ENCODE data around the gene PPM1E. TPM values are rescaled to one million over a fixed set of nuclear protein-coding genes. Genes with fewer than 3 reads are reported as not detected.

Gene PPM1E
- total RNA-seq, 1 experiment from 2014 or later: 7.1 TPM

DNA sequence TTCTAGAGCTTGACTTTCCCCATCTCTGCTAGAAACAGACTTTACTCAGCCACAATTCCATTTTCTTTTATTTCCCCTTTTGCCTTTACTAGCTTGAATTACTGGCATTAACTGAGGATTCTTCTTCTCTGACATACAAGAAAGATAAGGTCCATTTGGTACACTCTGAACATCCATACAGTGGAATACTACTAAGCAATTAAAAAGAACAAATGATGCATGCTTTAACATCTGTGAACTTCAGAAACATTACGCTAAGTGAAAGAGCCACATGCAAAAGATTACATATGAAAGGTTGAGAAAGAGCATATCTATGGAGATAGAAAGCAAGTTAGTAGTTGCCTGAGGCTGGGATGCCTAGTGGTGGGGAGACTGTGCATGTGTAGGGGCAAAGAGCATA, 130.9 kb downstream of the PPM1E start:
- H3K9me3 ChIP-seq (ENCODE audit: control insufficient read depth, low read depth, low read length): no peaks in the 10 kb centered on the region
- no peak overlapping the region for H3K4me2 ChIP-seq (ENCODE audit: insufficient read depth, insufficient read length, low read length)
- no peaks in the 10 kb centered on the region for H4K20me1 ChIP-seq (ENCODE audit: control insufficient read depth, insufficient read depth, insufficient read length)
- no peak overlapping the region for H2BK15ac ChIP-seq (ENCODE audit: low read depth, low read length)
- H2BK5ac ChIP-seq (ENCODE audit: insufficient read length, low read length): no peak overlapping the region
- H3K79me1 ChIP-seq (ENCODE audit: insufficient read depth, low read depth, low read length, poor library complexity, severe bottlenecking): no peaks in the 10 kb centered on the region
- H3K56ac ChIP-seq (ENCODE audit: insufficient read length, low read depth, low read length): no peak overlapping the region
- no peak overlapping the region for H4K5ac ChIP-seq (ENCODE audit: insufficient read length, low read depth, low read length)
- H3K9me3 Mint-ChIP-seq: peaks cover 0 to 3% of the 10 kb centered on the region in 2 experiments; a peak in 2 of 5 replicates
- H3K4me3 Mint-ChIP-seq: no peak overlapping the region
- no CpG with 5 or more reads among the region's 1 CpG for WGBS (ENCODE audit: extremely low coverage, insufficient read length, low lambda C conversion rate)
- no peaks in the 10 kb centered on the region for H3K27me3 ChIP-seq (ENCODE audit: insufficient read depth, low read length)
- H3K9ac ChIP-seq (ENCODE audit: extremely low read depth, insufficient read length, low read length): no peak overlapping the region
- H3T11ph ChIP-seq (ENCODE audit: low read length): no peak overlapping the region
- H3K23ac ChIP-seq (ENCODE audit: insufficient read length, low read depth, low read length): no peak overlapping the region
- no peak overlapping the region for H2BK20ac ChIP-seq (ENCODE audit: low read depth, low read length, poor library complexity, severe bottlenecking)
- no peak overlapping the region for H4K91ac ChIP-seq (ENCODE audit: insufficient read length, low read depth, low read length)
- no peak for DNase-seq
- H2AK5ac ChIP-seq (ENCODE audit: insufficient read length, low read length): no peak overlapping the region
- H2BK12ac ChIP-seq (ENCODE audit: insufficient read length, low read depth, low read length): no peak overlapping the region
- H3K14ac ChIP-seq (ENCODE audit: insufficient read depth, low read length): no peak overlapping the region
- no peak overlapping the region for H2BK120ac ChIP-seq (ENCODE audit: low read depth, low read length, poor library complexity, severe bottlenecking)
- H3K36me3 Mint-ChIP-seq (ENCODE audit: insufficient read depth in 1 of 3, low read depth in 3 of 3): no peaks in the 10 kb centered on the region
- H3K18ac ChIP-seq (ENCODE audit: insufficient read length, low read depth, low read length): no peak overlapping the region
- H3K27ac Mint-ChIP-seq: no peak overlapping the region
- H3K23me2 ChIP-seq (ENCODE audit: insufficient read length, low read depth, low read length, poor library complexity, severe bottlenecking): no peaks in the 10 kb centered on the region
- no peak overlapping the region for H3K27ac ChIP-seq (ENCODE audit: insufficient read length, low read depth, low read length)
- TF ChIP-seq, protein P1, sequence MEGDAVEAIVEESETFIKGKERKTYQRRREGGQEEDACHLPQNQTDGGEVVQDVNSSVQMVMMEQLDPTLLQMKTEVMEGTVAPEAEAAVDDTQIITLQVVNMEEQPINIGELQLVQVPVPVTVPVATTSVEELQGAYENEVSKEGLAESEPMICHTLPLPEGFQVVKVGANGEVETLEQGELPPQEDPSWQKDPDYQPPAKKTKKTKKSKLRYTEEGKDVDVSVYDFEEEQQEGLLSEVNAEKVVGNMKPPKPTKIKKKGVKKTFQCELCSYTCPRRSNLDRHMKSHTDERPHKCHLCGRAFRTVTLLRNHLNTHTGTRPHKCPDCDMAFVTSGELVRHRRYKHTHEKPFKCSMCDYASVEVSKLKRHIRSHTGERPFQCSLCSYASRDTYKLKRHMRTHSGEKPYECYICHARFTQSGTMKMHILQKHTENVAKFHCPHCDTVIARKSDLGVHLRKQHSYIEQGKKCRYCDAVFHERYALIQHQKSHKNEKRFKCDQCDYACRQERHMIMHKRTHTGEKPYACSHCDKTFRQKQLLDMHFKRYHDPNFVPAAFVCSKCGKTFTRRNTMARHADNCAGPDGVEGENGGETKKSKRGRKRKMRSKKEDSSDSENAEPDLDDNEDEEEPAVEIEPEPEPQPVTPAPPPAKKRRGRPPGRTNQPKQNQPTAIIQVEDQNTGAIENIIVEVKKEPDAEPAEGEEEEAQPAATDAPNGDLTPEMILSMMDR (conservative IDR thresholded peaks at IDR 0.05): no peak
- H2AFZ ChIP-seq (ENCODE audit: low read length): no peak overlapping the region
- H3K4me1 Mint-ChIP-seq: no peaks in the 10 kb centered on the region
- H3K27me3 Mint-ChIP-seq (ENCODE audit: low read depth): no peaks in the 10 kb centered on the region
- no peak overlapping the region for H4K8ac ChIP-seq (replicated peaks; ENCODE audit: insufficient read length, low read depth, low read length)
- H3K79me2 ChIP-seq (ENCODE audit: insufficient read depth, low read length): no peaks in the 10 kb centered on the region
- no peaks in the 10 kb centered on the region for H3K4me1 ChIP-seq (ENCODE audit: insufficient read depth, low read length)
- H3K4ac ChIP-seq (ENCODE audit: low read depth, low read length): no peak overlapping the region

Measured in H9 (cell line).